ENCODE measurements around the gene NCOR2. TPM values are rescaled to one million over a fixed set of nuclear protein-coding genes. Genes with fewer than 3 reads are reported as not detected.

The NCOR2 gene
- total RNA-seq, 3 donors from 2014 or later = 159 to 269 (median 161) TPM

GRCh38 chr12:124595444-124595843, 28.0 kb upstream of the NCOR2 start:
- H3K4me1 ChIP-seq (ENCODE audit: low read depth) = peaks cover 13% of the 10 kb centered on the region
- H3K36me3 ChIP-seq (ENCODE audit: low read depth) = no peaks in the 10 kb centered on the region
- DNase-seq (no peak), ATAC-seq (no peak)
- intact Hi-C loops (cut with DNase I, micrococcal nuclease) = no loop called here
- TF ChIP-seq, protein P1, sequence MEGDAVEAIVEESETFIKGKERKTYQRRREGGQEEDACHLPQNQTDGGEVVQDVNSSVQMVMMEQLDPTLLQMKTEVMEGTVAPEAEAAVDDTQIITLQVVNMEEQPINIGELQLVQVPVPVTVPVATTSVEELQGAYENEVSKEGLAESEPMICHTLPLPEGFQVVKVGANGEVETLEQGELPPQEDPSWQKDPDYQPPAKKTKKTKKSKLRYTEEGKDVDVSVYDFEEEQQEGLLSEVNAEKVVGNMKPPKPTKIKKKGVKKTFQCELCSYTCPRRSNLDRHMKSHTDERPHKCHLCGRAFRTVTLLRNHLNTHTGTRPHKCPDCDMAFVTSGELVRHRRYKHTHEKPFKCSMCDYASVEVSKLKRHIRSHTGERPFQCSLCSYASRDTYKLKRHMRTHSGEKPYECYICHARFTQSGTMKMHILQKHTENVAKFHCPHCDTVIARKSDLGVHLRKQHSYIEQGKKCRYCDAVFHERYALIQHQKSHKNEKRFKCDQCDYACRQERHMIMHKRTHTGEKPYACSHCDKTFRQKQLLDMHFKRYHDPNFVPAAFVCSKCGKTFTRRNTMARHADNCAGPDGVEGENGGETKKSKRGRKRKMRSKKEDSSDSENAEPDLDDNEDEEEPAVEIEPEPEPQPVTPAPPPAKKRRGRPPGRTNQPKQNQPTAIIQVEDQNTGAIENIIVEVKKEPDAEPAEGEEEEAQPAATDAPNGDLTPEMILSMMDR (IDR thresholded peaks at IDR 0.05) = no peak
- H3K9me3 ChIP-seq = no peaks in the 10 kb centered on the region
- H3K4me3 ChIP-seq = no peak overlapping the region

GRCh38 chr12:124594851-124595250, 27.4 kb upstream of the NCOR2 start:
- TF ChIP-seq, protein P1 (IDR thresholded peaks at IDR 0.05) = no peak
- Histone ChIP-seq H3K9me3 (no peaks in the 10 kb centered on the region), H3K36me3 (ENCODE audit: low read depth) (no peaks in the 10 kb centered on the region), H3K4me3 (no peak overlapping the region), H3K4me1 (ENCODE audit: low read depth) (peaks cover 13% of the 10 kb centered on the region)
- ATAC-seq (no peak), DNase-seq (no peak)
- intact Hi-C loops (cut with DNase I, micrococcal nuclease) = no loop called here

- TF ChIP-seq, protein P1 (IDR thresholded peaks at IDR 0.05) = no peak
- no peaks in the 10 kb centered on the region for H3K36me3 ChIP-seq (ENCODE audit: low read depth)
- H3K4me3 ChIP-seq = no peak overlapping the region
- ATAC-seq = no peak
- no peaks in the 10 kb centered on the region for H3K9me3 ChIP-seq
- intact Hi-C loops (cut with DNase I, micrococcal nuclease) = no loop called here
- peaks cover 13% of the 10 kb centered on the region for H3K4me1 ChIP-seq (ENCODE audit: low read depth)
- no peak for DNase-seq
Measured at GRCh38 chr12:124593851-124594401, 26.5 kb upstream of the NCOR2 start.

DNA sequence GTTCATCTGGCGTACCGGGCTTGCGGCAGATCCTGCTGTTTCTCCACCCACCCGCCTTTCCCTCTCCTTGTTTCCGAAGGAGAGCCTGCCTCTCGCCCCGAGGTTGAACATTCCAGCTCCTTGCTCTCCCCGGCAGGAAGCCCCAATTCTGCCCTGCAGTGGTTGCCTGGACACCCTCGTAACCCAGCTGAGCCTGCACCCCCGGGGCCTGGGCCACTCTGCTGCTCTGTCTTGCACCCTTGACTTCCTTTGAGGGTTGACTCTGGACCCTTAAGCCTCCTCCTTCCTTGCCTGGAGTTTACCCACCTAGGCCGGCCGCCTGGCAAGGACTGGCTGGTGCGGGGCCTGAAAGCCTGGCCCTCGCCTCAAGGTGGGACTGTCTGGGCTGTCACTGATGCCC, 25.8 kb upstream of the NCOR2 start:
- DNase-seq = no peak
- Histone ChIP-seq H3K9me3 (no peaks in the 10 kb centered on the region), H3K4me3 (no peak overlapping the region), H3K36me3 (ENCODE audit: low read depth) (no peaks in the 10 kb centered on the region), H3K4me1 (ENCODE audit: low read depth) (peaks cover 13% of the 10 kb centered on the region)
- intact Hi-C loops (cut with DNase I, micrococcal nuclease) = no loop called here
- no peak for ATAC-seq
- TF ChIP-seq, protein P1 (IDR thresholded peaks at IDR 0.05) = no peak

DNA sequence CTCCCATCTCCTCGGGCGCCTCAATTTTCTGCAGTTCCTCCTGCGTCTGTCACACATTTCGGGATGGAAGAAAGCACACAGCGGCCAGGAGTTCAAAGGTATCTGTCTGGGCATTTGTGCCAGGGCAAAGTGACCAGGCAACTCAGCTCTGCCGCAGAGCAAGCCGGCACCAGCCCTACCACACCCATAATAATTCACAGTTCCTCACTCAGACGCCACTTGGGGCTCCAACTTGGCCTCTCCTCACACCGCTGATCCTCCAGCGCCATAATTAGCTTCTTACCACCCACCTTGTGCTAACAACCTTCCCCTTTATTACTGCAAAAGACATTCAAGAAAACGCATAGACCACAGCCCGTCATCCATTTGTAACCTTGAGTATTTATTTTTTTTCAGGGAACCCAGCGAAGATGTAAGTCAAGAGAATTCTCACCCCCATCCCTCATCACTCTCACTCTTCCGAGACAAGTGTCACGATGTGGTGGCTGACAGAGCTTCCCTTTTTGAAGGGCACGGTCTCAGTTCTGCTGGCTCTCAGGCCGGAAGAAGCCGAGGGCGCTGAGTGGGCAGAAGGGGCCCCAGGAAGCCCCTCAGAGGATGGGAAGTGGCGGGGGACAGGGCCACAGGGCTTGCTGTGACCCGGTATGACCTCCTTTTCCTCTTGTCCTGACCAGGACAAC, 25.2 kb upstream of the NCOR2 start:
- peak in 1 of 3 donors; percentile 56 for DNase-seq
- Histone ChIP-seq H3K4me3 (no peak overlapping the region), H3K36me3 (ENCODE audit: low read depth) (no peaks in the 10 kb centered on the region), H3K9me3 (no peaks in the 10 kb centered on the region), H3K4me1 (ENCODE audit: low read depth) (peaks cover 13% of the 10 kb centered on the region)
- peak; percentile 83 for ATAC-seq
- TF ChIP-seq, protein P1 (IDR thresholded peaks at IDR 0.05) = no peak
- intact Hi-C loops (cut with DNase I, micrococcal nuclease) = no loop called here

All from mucosa of descending colon (tissue), 3 donors.